Nasal cavity respiratory epithelium epithelial cell of viscerocranial mucosa (primary cell): ENCODE measurements around the gene HPN. TPM values are rescaled to one million over a fixed set of nuclear protein-coding genes. Genes with fewer than 3 reads are reported as not detected.

Source experiments
- total RNA-seq: library from RNA; depleted of rRNA; stranded (reverse); fragments of >200 nt; gene quantifications from 2 replicates; pipeline ENCODE4 v1.2.3, GENCODE V29; 2014

Gene HPN
- total RNA-seq: not detected in 2 replicates

DNA sequence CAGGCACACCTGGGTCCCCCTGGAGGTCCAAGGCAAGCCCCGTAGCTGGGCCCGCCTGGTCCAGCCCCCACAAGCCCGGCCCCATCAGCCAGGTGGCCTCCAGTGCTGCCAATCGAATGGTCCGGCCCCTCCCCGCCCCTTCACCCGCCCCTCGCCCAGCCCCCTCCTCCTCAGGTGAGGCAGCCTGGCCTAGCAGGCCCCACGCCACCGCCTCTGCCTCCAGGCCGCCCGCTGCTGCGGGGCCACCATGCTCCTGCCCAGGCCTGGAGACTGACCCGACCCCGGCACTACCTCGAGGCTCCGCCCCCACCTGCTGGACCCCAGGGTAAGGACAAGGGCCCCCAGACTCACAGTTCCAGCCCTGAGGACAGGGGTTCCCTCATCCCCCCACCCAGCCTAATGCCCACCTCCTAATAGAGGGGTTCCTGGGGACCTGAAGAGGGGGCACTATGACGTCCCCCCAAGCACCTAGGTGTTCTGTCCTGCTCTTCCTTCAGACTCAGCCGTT is at the start of gene HPN:
TSS of gene HPN (plus strand) at position 174 of the 508 bp plus-strand sequence. CDS start 786 bp downstream, outside the sequence.

DNA sequence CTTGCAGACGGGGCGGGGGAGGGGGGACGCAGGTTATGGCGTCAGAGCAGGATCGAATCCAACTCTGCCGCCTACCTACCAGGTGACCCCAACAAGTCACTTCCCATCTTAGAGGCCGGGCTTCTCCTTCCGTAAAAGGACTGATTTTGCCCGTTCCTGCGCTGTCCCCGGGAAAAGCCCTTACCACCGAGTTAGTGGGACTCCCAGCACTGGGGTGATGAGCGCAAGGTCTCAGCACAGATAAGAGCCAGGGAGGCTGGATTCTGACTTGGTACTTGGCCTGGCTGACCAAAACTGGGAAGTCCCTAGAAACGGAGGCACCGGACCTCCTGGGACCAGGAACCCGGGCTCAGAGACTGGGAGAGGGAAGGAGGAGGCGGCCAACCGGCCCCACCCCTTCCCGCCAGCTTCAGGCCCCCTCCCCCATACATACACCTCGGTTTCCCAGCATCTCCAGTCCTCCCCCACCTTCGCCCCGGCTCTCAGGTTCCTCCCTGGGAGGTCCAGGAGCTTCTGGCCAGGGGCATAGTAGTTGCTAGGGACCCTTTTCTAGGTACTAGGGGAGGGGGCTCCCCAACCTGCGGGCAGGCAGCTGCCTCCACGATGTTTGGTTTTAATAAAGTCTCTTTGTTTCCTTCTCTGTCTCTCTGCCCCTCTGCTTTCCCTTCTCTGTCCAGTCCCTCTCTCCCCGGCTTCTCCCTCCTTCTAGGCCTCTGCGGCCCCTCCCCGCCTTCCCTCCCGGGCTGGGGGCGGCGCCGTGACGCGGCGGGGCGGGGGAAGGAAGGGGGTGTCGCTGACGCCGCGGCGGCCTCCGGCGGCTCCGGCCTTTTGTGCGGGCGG is 41.8 kb upstream of the HPN start, which contains the start of gene GRAMD1A:
TSS of gene GRAMD1A (plus strand) at position 826 of the 840 bp plus-strand sequence. CDS start 156 bp downstream, outside the sequence.

DNA sequence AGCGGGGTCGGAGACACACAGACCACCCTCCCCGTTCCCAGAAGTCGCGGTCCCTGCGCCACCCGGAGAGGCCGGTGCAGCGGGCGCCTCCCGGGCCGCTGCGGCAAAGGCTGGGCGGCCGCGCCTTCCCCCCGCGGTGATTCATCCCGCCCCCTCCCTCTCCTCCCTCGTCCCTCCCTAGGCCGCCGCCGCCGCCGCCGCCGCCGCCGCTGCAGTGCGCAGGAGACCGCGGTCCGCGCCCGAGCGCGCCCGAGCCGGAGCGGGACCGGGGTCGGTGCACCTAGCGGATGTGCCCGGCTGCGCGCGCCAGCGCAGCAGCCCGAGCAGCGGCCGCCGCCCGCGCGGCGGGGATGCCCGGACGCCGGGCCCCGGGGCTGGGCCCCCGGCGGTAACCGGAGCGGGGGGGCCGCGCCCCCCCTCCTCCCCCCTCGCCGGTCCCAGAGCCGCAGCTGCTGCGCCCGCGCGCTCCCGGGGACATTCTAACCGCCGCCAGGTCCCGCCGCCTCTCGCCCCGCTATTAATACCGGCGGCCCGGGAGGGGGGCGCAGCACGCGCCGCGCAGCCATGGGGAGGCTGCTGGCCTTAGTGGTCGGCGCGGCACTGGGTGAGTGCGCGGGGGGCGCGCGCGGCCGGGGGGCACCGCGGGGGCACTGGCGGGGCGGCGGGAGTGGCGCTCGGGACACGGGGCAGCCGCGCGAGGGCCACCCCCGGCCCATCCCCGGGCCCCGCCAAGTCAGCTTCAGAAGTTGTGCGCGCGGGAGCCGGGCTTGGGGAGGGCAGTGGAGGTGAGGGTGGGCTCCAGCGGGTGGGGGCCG is 11.1 kb upstream of the HPN start, which contains the start of gene SCN1B:
TSS of gene SCN1B (plus strand) at position 214 of the 815 bp plus-strand sequence. CDS start at position 565, 351 bp downstream.

DNA sequence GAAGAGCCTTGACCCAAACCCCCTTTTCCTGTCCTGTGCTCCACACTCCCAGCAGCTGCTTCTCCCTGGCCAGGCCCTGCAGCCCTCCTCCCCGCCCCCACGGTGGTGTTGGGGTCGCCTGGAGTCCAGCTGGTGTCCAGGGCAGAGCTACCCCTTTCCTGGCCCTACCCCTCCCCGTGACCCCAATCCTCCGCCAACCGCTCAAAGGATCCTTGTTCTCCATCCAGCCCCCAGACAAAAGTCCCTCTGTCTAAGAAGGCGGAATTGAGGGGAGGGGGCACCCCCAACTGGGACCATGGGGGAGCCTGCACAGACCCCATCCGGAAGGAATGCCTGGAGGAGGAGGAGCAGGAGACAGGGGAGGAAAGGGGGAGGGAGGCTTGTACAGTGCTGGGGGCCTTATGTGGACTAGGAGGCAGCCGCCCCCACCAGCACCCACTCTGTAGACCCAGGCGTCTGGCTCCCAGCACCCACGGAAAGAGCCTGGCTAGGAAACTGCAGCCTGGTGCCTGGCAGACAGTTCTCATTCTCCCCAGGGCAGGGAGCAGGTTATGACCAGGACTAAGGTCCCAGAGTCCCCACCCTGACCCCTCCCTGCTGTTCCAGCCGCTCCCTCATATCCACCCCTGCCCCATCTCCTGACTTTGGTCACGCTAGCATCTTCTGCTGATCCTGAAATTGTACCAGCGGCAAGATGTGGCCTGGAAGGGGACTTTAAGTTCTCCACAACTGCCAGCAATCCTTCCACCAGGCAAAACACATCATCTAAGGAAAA is 73.8 kb downstream of the HPN start, which contains the start of gene FXYD3:
TSS of gene FXYD3 (plus strand) at position 647 of the 775 bp plus-strand sequence. CDS start 3,554 bp downstream, outside the sequence.

Other genes with a start within 250 kb of the HPN start
- gene ZNF30, start 114.8 kb upstream of the HPN start, total RNA-seq: 2.7 and 4.6 TPM in 2 replicates
- gene ZNF792, start 77.5 kb upstream of the HPN start, total RNA-seq: 0.68 and 4.2 TPM in 2 replicates
- 8.9 and 31.9 TPM in 2 replicates for gene GRAMD1A, start 41.4 kb upstream of the HPN start, total RNA-seq
- under 0.01 and 0.64 TPM in 2 replicates for gene SCN1B, start 11.3 kb upstream of the HPN start, total RNA-seq
- 245 and 275 TPM in 2 replicates for gene FXYD3, start 74.1 kb downstream of the HPN start, total RNA-seq
- not detected in 2 replicates for gene LGI4, start 93.3 kb downstream of the HPN start, total RNA-seq
- not detected in 2 replicates for gene FXYD1, start 97.1 kb downstream of the HPN start, total RNA-seq
- not detected in 2 replicates for gene FXYD7, start 101.5 kb downstream of the HPN start, total RNA-seq
- gene FXYD5, start 113.0 kb downstream of the HPN start, total RNA-seq: 13.0 and 18.0 TPM in 2 replicates
- not detected in 2 replicates for gene FAM187B, start 187.0 kb downstream of the HPN start, total RNA-seq
- 25.6 and 121 TPM in 2 replicates for gene LSR, start 207.3 kb downstream of the HPN start, total RNA-seq
- gene USF2, start 227.2 kb downstream of the HPN start, total RNA-seq: 64.6 and 90.3 TPM in 2 replicates
- gene HAMP, start 240.8 kb downstream of the HPN start, total RNA-seq: not detected in 2 replicates